Nephron progenitor cell (in vitro differentiated cells): ENCODE results near the gene S100A14.

ENCODE experiments used
- DNase-seq: peaks from one replicate; pipeline ENCODE4 v3.0.0; 2021
- H3K27ac Mint-ChIP-seq: 2 replicates; pipeline ENCODE4 v1.8.0; 2021; ENCODE audit warnings: mild to moderate bottlenecking, moderate library complexity, mixed read lengths
- H3K27me3 Mint-ChIP-seq: 2 replicates; pipeline ENCODE4 v1.8.0; 2021; ENCODE audit warnings: mild to moderate bottlenecking, low read depth, mixed read lengths; ENCODE audit not compliant: poor library complexity
- H3K36me3 Mint-ChIP-seq: 2 replicates; pipeline ENCODE4 v1.8.0; 2021; ENCODE audit warnings: low read depth, mixed read lengths
- H3K4me1 Mint-ChIP-seq: 2 replicates; pipeline ENCODE4 v1.8.0; 2021; ENCODE audit warnings: mixed read lengths
- H3K4me3 Mint-ChIP-seq: 2 replicates; pipeline ENCODE4 v1.8.0; 2021; ENCODE audit warnings: mild to moderate bottlenecking, moderate library complexity, mixed read lengths
- H3K9me3 Mint-ChIP-seq: 2 replicates; pipeline ENCODE4 v1.8.0; 2021; ENCODE audit warnings: mild to moderate bottlenecking, moderate library complexity, mixed read lengths
- CTCF ChIP-seq: fragments of 200-600 bp; sonication (generic); IDR thresholded peaks from 2 replicates; pipeline ENCODE4 v1.5.0; 2021; ENCODE audit warnings: antibody characterized with exemption

S100A14 gene

GRCh38 chr1:153616144-153616916, at the start of gene S100A14:
Gene S100A14 (minus strand): TSS chr1:153616325. CDS start chr1:153615858, 467 bp downstream.
- peaks cover 4% of the 10 kb centered on the region for H3K9me3 Mint-ChIP-seq
- DNase-seq, result no peak
- H3K36me3 Mint-ChIP-seq, result peaks cover 25% of the 10 kb centered on the region
- H3K27ac Mint-ChIP-seq, result peak within 1 kb of the TSS; percentile 90
- H3K4me3 Mint-ChIP-seq, result no peak within 1 kb of the TSS
- H3K27me3 Mint-ChIP-seq, result peaks cover 7% of the 10 kb centered on the region
- peaks cover 33% of the 10 kb centered on the region for H3K4me1 Mint-ChIP-seq
- TF ChIP-seq CTCF, result no peak

- Mint-ChIP-seq H3K27me3 (no peaks in the 10 kb centered on the region), H3K36me3 (peaks cover 73% of the 10 kb centered on the region), H3K4me3 (no peak overlapping the region), H3K4me1 (peaks cover 29% of the 10 kb centered on the region), H3K9me3 (no peaks in the 10 kb centered on the region), H3K27ac (peak overlapping the region; percentile 85)
- no peak for TF ChIP-seq CTCF
- DNase-seq, result no peak
Measured at GRCh38 chr1:153663211-153663610, 47.1 kb upstream of the S100A14 start.

- peak overlapping the region; percentile 85 for H3K27ac Mint-ChIP-seq
- no peak overlapping the region for H3K4me3 Mint-ChIP-seq
- H3K27me3 Mint-ChIP-seq, result peaks cover 3% of the 10 kb centered on the region
- no peaks in the 10 kb centered on the region for H3K9me3 Mint-ChIP-seq
- DNase-seq, result no peak
- TF ChIP-seq CTCF, result no peak
- H3K36me3 Mint-ChIP-seq, result peaks cover 64% of the 10 kb centered on the region
- H3K4me1 Mint-ChIP-seq, result peaks cover 26% of the 10 kb centered on the region
Measured at GRCh38 chr1:153662269-153662668, 46.1 kb upstream of the S100A14 start.

GRCh38 chr1:153661111-153661708, 45.1 kb upstream of the S100A14 start:
- peak overlapping the region; percentile 63 for H3K4me3 Mint-ChIP-seq
- peak overlapping the region; percentile 15 for H3K27ac Mint-ChIP-seq
- no peak for TF ChIP-seq CTCF
- no peak for DNase-seq
- H3K36me3 Mint-ChIP-seq, result peaks cover 53% of the 10 kb centered on the region
- no peaks in the 10 kb centered on the region for H3K9me3 Mint-ChIP-seq
- H3K27me3 Mint-ChIP-seq, result peaks cover 3% of the 10 kb centered on the region
- peaks cover 26% of the 10 kb centered on the region for H3K4me1 Mint-ChIP-seq

- H3K36me3 Mint-ChIP-seq, result peaks cover 38% of the 10 kb centered on the region
- H3K4me3 Mint-ChIP-seq, result peak overlapping the region; percentile 97
Measured at GRCh38 chr1:153659656-153660055, 43.5 kb upstream of the S100A14 start.

More at GRCh38 chr1:153659656-153660055, 43.5 kb upstream of the S100A14 start:
- Mint-ChIP-seq H3K27ac (peak overlapping the region; percentile 69), H3K4me1 (peaks cover 26% of the 10 kb centered on the region), H3K27me3 (peaks cover 3% of the 10 kb centered on the region), H3K9me3 (no peaks in the 10 kb centered on the region)
- no peak for DNase-seq
- no peak for TF ChIP-seq CTCF
